Umbilical cord (tissue), 2 donors: ENCODE data around the gene OR2T27. TPM values are rescaled to one million over a fixed set of nuclear protein-coding genes. Genes with fewer than 3 reads are reported as not detected.
"Not testable (repeated sequence)": the region's sequence is repeated elsewhere in the genome, so short reads cannot be mapped to it uniquely, and the experiment has no call there.

Experiments used
- DNase-seq: peaks from one replicate; pipeline ENCODE4 v3.0.0-alpha.2; 2015; ENCODE audit warnings: low spot score
- total RNA-seq: library from RNA; depleted of rRNA; stranded (reverse); fragments of >200 nt; gene quantifications from one replicate; pipeline ENCODE4 v1.2.3, GENCODE V29; 2014; ENCODE audit warnings: low replicate concordance; ENCODE audit not compliant: insufficient read depth

The OR2T27 gene, protein sequence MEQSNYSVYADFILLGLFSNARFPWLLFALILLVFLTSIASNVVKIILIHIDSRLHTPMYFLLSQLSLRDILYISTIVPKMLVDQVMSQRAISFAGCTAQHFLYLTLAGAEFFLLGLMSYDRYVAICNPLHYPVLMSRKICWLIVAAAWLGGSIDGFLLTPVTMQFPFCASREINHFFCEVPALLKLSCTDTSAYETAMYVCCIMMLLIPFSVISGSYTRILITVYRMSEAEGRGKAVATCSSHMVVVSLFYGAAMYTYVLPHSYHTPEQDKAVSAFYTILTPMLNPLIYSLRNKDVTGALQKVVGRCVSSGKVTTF
- total RNA-seq = 1.4 TPM

GRCh38 chr1:248655354-248655753 lies at the start of gene OR2T27:
TSS of gene OR2T27 (minus strand) at chr1:248655528. CDS start at chr1:248650884, 4,644 bp downstream.
- not testable (repeated sequence) for DNase-seq

DNA sequence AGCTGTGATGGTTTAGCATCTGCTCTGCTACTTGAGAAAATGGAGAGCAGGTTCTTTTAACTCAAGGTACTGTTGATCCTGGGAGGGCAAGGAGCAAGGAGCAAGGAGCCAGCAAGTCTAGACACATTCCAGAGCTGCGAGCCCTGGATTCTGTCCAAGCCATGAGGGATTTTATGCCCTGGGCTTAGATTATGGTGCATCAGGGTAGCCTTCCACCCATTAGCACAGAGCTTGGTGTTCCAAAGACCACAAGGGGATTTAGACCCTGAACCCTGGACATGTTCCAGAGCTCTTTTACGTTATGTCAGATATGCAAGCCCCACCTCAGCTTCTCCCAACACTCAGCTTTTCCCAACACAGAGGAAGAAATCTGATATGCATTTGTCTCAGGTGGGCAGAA lies 49.3 kb upstream of the OR2T27 start:
- no peak for DNase-seq

- DNase-seq = no peak
Observed at GRCh38 chr1:248703674-248704073, 48.3 kb upstream of the OR2T27 start.

- no peak for DNase-seq
Observed at GRCh38 chr1:248702714-248703113, 47.4 kb upstream of the OR2T27 start, which contains the start of gene OR14I1. TSS of gene OR14I1 (minus strand) at chr1:248702766.

- no peak for DNase-seq
Observed at GRCh38 chr1:248699099-248699498, 43.8 kb upstream of the OR2T27 start.

GRCh38 chr1:248697907-248698306 lies 42.6 kb upstream of the OR2T27 start:
- DNase-seq = no peak

- DNase-seq = no peak
Observed at GRCh38 chr1:248696774-248697173, 41.4 kb upstream of the OR2T27 start.

DNA sequence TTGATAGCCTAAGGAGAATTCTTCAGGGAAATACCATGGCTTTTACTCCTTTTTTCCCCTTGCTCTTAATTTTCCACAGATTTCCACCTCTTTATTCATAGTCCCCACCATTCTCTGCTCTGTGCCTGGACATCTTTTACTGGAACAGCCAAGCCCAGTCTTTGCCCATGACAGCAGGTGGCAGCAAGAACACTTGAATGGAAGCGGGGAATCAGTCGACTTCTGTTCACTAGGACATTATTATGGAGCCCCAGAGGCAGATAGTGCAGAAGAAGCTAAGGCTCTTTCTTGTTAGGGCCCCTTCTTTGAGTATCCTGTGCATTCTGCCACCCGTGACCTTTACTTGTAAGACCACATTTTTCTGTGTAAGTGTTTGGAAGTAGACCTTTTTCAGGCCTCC lies 40.9 kb upstream of the OR2T27 start:
- DNase-seq = no peak

DNA sequence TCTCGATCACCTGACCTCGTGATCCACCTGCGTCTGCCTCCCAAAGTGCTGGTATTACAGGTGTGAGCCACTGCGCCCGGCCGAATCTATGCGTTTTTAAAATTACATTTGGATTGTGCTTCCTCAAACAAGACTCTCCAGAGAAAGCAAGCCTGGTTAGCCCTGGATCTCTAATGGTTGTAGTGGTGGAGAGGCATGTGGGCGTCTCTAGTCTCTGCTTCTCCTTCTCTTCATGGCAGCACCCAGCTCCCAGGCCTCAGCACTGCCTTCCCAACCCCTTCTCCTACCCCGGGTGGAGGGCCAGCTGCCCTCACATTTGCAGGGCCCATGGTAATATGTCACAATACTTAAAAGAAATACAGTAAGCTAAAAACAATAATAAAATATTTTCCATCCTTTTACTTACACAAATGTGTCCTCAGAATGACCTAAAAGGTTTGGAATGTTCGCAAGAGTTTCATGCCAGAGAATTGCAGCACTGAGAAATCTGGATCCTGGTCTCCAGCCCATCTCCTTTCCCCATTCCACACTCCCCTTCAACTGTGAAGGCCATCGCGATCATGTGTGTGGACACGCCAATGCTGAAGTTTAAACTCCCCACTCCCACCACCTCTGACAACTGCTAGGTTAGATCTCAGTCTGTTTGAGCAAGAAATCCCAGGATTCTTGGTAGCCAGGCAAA lies 40.3 kb upstream of the OR2T27 start:
- DNase-seq = no peak

- DNase-seq = no peak
Observed at GRCh38 chr1:248691567-248692155, 36.3 kb upstream of the OR2T27 start.

GRCh38 chr1:248688527-248689298 lies 33.4 kb upstream of the OR2T27 start:
- no peak for DNase-seq

GRCh38 chr1:248686815-248687214 lies 31.5 kb upstream of the OR2T27 start:
- DNase-seq = no peak

DNA sequence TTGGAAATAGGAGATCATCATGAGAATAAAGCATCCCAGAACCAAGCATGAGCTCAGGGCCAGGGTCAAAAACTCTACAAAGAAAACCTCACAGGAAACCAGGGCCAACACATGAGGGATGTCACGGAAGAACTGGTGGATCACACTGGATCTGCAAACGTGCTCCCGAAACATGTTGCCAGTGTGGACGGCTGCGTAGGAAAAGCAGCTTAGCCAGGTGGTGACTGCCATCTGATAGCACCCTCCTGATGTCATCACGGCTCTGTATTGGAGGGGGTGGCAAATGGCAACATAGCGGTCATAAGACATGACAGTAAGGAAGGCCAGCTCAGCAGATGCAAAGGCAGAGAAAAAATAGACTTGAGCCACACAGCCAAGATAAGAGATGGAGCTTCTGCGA lies 26.3 kb upstream of the OR2T27 start:
- no peak for DNase-seq

DNA sequence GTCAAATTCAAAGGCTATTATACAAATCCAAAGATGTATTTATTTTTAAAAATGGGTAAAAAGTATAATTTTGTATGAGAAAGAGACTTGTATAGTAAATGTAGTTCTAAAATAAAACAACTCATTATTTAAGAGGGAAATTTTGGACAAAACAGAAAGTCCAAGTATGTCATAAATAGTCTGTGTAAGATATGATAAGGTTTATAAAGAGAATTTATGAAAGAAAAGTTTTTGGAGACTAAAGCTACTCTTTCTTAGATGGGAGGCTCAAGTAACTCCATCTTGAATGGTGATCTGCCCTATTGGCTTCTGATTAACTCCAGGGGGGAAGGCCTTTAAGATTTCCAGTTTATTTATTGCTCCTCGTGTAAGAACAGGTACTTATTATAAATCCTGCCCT lies 14.7 kb upstream of the OR2T27 start:
- DNase-seq = no peak

- not testable (repeated sequence) for DNase-seq
Observed at GRCh38 chr1:248663453-248664328, 8.4 kb upstream of the OR2T27 start.

DNA sequence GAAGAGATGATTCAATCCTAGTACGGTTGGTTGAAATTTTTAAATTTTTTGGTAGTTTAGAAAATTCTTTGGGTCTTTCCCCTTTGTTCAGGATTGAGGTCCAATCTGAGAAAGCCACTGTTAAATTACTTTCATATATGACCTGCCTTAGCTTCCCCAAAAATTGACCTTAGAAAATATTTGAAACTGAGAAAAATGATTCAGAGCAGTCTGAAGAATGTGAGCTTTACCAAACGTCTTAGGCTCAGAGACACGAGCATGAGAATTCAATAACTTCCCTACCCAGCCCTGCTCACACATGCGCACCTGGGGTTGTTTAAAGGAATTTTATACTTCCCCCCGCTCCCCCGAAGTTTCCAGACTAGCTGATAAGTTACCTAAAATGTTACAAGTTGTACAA lies 1.5 kb upstream of the OR2T27 start:
- DNase-seq = not testable (repeated sequence)

DNA sequence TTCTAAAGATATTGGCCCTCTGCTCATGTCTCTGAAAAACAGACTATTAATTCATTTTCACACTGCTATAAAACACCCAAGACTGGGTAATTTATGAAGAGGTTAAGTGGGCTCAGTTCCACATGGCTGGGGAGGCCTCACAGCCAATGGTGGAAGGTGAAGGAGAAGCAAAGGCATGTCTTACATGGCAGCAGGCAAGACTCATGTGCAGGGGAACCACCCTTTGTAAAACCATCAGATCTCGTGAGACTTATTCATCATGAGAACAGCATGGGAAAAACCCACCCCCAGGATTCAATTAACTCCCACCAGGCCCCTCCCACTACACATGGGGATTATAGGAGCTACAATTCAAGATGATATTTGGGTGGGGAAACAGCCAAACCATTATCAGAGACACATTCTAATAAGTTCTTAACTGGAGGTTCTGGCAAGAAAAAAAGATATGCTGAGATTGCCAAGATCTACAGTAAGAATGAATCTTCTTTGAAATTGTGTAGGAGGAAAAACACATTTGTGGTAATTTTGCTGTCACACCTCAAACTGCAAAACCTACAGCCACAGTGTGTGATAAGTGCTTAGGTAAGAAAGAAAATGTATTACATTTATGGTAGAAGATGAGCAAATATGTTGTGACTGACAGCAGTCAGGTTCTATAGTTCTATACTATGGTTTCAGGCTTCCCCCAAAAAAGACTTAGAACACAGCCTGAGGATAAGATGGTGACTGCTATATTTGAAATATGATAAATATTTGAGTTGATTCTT lies 6.4 kb downstream of the OR2T27 start:
- not testable (repeated sequence) for DNase-seq

GRCh38 chr1:248645178-248645577 lies 10.2 kb downstream of the OR2T27 start, which contains the start of gene OR2T35:
TSS of gene OR2T35 (minus strand) at chr1:248645278. CDS start at chr1:248639258, 6,020 bp downstream.
- not testable (repeated sequence) for DNase-seq

DNA sequence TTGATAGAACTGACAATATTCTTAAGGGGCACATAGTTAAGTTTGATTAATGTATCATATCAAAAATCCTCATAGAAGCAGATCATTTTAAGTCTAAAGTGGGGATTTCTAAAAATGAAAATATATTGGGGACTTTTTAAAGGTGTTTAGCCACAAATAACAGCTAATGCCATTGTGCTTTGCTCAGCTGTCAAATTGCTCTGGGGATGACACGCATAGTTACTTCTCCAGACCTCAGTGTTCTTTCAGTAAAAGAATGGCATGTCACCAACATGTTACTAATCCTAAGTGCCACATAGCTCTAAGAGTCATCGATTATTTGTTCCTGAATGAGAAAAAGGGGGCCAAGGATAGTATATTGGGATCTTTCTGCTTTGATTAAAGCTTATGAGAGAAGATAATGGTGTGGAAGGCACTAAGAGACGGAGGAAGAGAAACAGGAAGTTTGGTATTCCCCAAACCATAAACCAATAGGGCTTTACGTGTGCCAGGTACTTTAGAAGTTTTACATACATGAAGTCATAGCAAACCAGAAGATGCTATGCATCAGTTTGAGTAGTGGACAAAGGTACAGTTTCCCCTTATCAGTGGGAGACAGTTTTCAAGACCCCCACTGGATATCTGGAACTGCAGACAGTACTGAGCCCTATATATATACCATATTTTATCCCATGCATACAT lies 12.2 kb downstream of the OR2T27 start:
- not testable (repeated sequence) for DNase-seq
